ENCODE data around the gene STUB1.

STUB1 gene

DNA sequence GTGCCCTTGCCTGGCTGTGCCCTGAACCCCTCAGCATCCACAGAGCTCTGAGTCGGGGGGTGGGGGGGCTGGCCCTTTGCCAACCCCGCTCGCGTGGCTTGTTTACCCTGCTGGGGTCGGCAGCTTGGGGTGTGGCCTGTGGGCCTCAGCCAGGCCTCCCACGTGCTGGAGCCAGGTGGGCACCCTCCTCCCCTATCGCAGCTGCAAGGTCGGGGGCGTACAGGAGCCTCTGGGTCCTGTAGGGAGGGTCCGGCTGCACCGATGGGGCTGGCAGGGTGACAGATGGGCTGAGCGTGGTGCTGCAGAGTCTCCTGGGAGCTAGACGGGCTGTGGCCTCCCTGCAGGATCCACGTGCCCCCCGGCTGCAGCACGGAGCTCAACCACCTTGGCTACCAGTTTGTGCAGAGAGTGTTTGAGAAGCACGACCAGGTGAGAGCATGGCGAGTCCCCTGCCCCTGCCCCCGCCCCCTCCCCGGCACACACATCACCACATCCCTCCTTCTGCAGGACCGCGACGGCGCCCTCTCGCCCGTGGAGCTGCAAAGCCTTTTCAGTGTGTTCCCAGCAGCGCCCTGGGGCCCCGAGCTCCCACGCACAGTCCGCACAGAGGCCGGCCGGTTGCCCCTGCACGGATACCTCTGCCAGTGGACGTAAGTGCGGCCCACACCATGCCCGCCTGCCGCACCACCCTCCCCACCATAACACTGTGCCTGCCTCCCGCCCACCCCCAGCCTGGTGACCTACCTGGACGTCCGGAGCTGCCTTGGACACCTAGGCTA, 8.7 kb upstream of the STUB1 start:
- TF ChIP-seq, protein P1, sequence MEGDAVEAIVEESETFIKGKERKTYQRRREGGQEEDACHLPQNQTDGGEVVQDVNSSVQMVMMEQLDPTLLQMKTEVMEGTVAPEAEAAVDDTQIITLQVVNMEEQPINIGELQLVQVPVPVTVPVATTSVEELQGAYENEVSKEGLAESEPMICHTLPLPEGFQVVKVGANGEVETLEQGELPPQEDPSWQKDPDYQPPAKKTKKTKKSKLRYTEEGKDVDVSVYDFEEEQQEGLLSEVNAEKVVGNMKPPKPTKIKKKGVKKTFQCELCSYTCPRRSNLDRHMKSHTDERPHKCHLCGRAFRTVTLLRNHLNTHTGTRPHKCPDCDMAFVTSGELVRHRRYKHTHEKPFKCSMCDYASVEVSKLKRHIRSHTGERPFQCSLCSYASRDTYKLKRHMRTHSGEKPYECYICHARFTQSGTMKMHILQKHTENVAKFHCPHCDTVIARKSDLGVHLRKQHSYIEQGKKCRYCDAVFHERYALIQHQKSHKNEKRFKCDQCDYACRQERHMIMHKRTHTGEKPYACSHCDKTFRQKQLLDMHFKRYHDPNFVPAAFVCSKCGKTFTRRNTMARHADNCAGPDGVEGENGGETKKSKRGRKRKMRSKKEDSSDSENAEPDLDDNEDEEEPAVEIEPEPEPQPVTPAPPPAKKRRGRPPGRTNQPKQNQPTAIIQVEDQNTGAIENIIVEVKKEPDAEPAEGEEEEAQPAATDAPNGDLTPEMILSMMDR (IDR thresholded peaks at IDR 0.05) = no peak

DNA sequence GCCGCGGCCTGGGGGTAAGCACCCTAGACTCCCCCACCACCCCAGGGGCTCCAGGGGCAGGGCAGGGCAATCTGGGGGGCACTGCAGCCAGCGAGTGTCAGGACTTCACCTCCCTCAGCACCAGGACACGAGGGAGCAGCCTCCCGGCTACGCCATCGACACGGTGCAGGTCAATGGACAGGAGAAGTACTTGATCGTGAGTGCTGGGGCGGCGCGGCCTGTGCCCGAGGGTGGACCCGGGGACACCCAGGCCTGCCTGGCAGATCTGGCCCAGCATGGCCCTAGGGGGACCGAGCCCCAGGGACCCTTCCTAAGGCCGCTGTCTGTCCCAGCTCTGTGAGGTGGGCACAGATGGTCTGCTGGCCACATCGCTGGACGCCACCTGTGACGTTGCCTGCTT, 7.8 kb upstream of the STUB1 start:
- TF ChIP-seq, protein P1 (IDR thresholded peaks at IDR 0.05) = no peak

DNA sequence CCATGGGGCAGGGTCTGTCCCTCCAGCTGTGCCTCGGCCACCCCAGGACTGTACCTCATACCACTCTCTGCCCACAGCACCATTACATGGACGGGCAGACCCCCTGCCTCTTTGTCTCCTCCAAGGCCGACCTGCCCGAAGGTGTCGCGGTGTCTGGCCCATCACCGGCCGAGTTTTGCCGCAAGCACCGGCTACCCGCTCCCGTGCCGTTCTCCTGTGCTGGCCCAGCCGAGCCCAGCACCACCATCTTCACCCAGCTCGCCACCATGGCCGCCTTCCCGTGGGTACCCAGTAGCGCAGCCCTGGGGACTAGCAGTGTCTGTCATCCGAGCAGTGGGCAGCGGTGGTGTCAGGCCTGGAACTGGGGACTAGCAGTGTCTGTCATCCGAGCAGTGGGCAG, 7.4 kb upstream of the STUB1 start:
- TF ChIP-seq, protein P1 (IDR thresholded peaks at IDR 0.05) = no peak

DNA sequence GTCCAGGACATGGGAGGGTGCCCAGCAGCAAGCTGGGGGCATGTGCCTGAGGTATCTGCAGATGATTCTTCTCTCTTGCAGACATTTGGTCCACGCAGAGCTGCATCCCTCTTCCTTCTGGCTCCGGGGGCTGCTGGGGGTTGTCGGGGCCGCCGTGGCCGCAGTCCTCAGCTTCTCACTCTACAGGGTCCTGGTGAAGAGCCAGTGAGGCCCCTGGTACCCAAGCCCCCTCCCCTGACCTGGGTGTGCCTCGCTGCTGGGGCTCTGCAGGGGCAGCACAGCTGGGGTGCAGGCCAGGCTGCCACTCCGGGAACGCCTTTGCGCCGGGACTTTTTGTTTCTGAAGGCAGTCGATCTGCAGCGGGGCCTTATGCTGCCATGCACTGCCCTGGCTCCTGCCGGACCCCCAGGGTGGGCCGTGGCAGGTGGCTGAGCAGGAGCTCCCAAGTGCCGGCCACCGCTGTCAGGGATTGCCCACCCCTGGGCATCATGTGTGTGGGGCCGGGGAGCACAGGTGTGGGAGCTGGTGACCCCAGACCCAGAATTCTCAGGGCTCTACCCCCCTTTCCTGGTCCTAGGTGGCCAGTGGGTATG, 6.7 kb upstream of the STUB1 start:
- TF ChIP-seq, protein P1 (IDR thresholded peaks at IDR 0.05) = no peak

DNA sequence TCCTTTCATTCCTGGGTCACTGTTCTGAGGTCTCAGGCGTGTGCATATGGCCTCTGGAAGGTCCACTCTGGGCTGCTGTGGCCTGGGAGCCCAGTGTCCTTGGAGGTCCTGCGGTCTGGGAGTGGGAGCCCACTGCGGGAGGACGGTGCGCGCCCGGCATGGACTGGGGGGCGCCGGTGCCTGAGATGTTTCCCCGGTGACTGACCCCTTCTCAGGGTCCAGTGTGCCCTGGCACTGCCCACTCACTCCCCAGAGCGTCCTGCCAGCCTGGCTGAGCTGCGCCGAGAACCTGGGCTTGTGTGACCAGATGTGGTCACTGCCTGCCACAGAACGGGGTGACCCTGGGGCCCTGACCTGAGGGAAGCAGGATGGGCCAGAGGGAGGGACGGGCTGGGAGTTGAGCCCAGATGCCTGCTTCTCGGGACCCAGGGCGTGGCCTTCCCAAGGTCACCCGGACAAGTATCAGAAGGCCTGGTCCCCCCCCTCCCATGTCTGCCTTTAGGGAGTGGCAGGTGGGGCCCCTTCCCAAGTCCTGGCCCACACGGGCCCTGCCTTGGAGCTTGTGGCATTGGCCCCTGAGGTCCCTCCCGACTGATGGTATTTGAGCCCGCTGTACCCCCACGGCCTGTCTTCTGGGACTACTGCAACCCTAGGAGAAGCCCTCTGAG, 5.9 kb upstream of the STUB1 start:
- TF ChIP-seq, protein P1 (IDR thresholded peaks at IDR 0.05) = no peak

DNA sequence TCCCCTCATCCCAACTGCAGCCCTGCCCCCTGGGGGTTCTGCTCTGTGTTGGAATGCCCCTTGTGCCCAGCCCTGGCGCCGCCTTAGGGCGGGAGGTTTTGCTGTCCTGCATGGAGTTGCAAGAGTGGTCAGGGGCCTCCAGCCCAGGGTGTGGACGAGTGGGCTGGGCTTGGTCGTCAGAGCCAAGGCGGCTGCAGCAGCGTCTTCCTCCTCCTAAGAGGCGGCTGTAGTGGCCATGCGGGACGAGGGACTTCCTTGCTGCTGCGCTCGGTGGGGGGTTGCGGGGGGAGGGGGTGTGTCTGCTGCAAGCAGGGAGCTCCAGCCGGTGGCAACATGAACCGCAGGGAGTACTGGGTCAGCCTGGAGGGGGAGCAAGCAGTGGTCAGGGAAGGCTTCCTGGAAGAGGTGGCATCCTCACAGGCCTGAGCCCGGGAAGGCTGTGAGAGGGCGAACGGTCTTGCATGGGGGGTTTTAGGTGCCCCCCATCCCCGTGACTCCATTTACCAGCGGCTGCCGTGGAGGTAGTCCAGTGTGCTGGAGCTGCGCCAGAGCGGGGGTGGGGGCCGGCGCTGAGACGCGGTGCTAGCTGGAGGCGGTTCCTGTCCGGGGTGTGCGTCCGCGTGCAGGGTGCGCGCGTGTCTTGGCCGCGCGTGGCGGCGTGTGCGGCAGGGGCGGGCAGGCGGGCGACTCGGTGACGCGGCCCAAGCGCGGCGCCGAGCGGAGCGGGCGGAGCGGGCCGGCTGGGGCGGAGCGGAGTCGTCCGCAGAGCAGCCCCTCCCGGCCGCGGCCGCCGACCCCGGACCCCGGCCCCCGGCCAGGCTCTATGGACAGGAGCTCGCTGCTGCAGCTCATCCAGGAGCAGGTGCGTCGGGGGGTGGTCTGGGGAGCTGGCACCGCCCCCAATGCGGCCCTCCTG, 5.0 kb upstream of the STUB1 start, which contains the start of gene RHBDL1:
Gene RHBDL1 (plus strand): TSS at position 704 of the 916 bp plus-strand sequence. CDS start 120 bp downstream, at position 824.
- TF ChIP-seq, protein P1 (IDR thresholded peaks at IDR 0.05) = no peak

Data from LNCAP (cell line).